ENCODE measurements around the gene NT5C1A. TPM values are rescaled to one million over a fixed set of nuclear protein-coding genes. Genes with fewer than 3 reads are reported as not detected.

NT5C1A gene
- polyA plus RNA-seq, 2 of the 4 experiments (the other 2 are of a cell fraction), result not detected

DNA sequence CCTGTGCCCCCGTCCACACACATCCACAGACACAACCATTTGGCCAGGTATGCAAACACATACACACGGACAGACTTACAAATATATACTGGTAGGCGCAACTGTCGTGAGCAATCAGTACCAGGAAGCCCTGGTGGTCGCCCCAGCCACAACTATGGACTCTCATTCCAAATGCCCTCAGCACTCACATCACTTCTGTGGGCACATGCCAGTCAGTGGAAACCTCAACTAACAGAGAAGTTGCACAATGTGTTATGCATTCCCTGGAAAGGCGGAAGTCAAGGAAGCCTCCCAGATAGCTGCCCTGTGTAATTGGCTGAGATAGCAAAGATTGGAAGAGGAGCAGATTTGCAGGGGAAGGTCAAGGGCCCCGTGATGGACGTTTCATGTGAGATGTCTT, 31.0 kb downstream of the NT5C1A start:
- no peak overlapping the region for H3K4me2 ChIP-seq
- no peaks in the 10 kb centered on the region for H3K9me3 ChIP-seq
- no peak overlapping the region for H3K27ac ChIP-seq
- H3K4me3 ChIP-seq, result no peak overlapping the region
- TF ChIP-seq POLR2AphosphoS2 (conservative IDR thresholded peaks at IDR 0.05; ENCODE audit: low read length), result no peak
- no peak for TF ChIP-seq HOXA7 (CRISPR knock-in tag; IDR thresholded peaks at IDR 0.05)
- TF ChIP-seq MAFK (IDR thresholded peaks at IDR 0.05; ENCODE audit: partially characterized antibody), result no peak
- no peak for TF ChIP-seq JUN (IDR thresholded peaks at IDR 0.05)
- no peak for TF ChIP-seq TFCP2L1 (CRISPR knock-in tag; IDR thresholded peaks at IDR 0.05)
- no peak for TF ChIP-seq MAZ (IDR thresholded peaks at IDR 0.05; ENCODE audit: borderline replicate concordance, low read depth, low read length)
- no peak for TF ChIP-seq EHF (CRISPR knock-in tag; IDR thresholded peaks at IDR 0.05)
- TF ChIP-seq NR3C1 (IDR thresholded peaks at IDR 0.05), result no peak
- TF ChIP-seq FOSL2 (IDR thresholded peaks at IDR 0.05), result no peak
- TF ChIP-seq FOSL2 (CRISPR knock-in tag; IDR thresholded peaks at IDR 0.05), result no peak
- TF ChIP-seq POLR2A (IDR thresholded peaks at IDR 0.05; ENCODE audit: low read length), result no peak
- no peak for TF ChIP-seq MYC (IDR thresholded peaks at IDR 0.05; ENCODE audit: borderline replicate concordance, low read length)
- TF ChIP-seq BHLHE40 (IDR thresholded peaks at IDR 0.05; ENCODE audit: low read depth, low read length), result no peak
- TF ChIP-seq, protein P1, sequence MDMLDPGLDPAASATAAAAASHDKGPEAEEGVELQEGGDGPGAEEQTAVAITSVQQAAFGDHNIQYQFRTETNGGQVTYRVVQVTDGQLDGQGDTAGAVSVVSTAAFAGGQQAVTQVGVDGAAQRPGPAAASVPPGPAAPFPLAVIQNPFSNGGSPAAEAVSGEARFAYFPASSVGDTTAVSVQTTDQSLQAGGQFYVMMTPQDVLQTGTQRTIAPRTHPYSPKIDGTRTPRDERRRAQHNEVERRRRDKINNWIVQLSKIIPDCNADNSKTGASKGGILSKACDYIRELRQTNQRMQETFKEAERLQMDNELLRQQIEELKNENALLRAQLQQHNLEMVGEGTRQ (IDR thresholded peaks at IDR 0.05), result no peak
- TF ChIP-seq, protein P2, sequence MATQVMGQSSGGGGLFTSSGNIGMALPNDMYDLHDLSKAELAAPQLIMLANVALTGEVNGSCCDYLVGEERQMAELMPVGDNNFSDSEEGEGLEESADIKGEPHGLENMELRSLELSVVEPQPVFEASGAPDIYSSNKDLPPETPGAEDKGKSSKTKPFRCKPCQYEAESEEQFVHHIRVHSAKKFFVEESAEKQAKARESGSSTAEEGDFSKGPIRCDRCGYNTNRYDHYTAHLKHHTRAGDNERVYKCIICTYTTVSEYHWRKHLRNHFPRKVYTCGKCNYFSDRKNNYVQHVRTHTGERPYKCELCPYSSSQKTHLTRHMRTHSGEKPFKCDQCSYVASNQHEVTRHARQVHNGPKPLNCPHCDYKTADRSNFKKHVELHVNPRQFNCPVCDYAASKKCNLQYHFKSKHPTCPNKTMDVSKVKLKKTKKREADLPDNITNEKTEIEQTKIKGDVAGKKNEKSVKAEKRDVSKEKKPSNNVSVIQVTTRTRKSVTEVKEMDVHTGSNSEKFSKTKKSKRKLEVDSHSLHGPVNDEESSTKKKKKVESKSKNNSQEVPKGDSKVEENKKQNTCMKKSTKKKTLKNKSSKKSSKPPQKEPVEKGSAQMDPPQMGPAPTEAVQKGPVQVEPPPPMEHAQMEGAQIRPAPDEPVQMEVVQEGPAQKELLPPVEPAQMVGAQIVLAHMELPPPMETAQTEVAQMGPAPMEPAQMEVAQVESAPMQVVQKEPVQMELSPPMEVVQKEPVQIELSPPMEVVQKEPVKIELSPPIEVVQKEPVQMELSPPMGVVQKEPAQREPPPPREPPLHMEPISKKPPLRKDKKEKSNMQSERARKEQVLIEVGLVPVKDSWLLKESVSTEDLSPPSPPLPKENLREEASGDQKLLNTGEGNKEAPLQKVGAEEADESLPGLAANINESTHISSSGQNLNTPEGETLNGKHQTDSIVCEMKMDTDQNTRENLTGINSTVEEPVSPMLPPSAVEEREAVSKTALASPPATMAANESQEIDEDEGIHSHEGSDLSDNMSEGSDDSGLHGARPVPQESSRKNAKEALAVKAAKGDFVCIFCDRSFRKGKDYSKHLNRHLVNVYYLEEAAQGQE (IDR thresholded peaks at IDR 0.05), result no peak
- no peak for TF ChIP-seq NFE2L2 (conservative IDR thresholded peaks at IDR 0.05; ENCODE audit: low read length)
- TF ChIP-seq RAD21 (conservative IDR thresholded peaks at IDR 0.05 in 1 of 2, IDR thresholded peaks at IDR 0.05 in 1 of 2), result no peak
- DNase-seq (ENCODE audit: low read depth in 1 of 2, low spot score in 1 of 2), result no peak
- ATAC-seq, result no peak
- H3K4me1 ChIP-seq, result no peaks in the 10 kb centered on the region
- POLR2A ChIA-PET, result interaction anchor here (1.3 kb wide), 1 partner anchor 40 kb away, joined by 3 read pairs; no protein-coding TSS in a partner anchor
- CTCF ChIA-PET, result interaction anchor here (1.0 to 3.1 kb wide), 7 partner anchors 9 to 542 kb away, joined by 3 to 20 read pairs (median 11); no protein-coding TSS in a partner anchor
- 88% methylated on average over 7 of the region's 8 CpGs for WGBS (ENCODE audit: missing lambda C conversion rate)
- FAIRE-seq, result no peak

DNA sequence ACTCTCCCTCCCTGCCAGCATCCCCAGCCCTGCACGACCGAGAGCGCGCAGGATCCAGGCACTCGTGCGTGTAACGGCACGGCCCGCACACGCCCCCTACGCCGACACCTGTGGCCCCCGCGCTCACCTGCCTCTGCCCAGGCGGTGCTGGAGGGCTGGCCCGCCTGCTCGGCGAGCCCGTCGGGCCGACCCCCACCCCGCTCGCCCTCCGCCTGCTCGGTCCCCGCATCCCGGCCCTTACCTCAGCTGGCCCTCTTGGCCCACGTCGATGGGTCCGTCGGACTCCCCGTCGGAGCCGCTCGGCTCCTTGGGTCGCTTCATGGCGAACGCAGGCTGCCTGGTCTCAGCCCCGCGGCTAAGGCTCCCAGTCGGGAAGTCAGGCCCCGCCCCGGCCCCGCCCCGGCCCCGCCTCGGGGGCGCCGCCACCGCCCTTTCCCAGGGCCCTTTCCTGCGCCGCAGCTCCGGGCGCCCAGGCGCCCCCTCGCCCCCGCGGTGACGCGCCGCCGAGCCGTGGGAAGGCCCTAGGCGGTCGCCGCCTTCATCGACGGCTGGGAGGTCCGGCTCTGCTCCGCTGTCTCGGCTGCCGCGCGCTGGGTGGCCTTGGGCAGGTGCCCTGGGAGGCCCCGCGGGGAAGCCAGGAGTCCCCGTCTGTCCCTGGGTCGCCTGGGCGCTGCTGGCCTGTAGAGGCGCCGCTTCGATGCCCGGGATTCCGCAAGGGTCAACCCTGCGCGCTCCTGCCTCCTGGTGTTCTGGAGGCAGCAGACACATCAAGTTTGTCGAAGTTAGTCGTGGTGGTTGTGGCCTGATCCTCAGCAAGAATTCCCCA, 32.4 kb downstream of the NT5C1A start, which contains the start of gene HEYL:
Gene HEYL (minus strand): TSS at position 339 of the 826 bp plus-strand sequence. CDS start 18 bp downstream, at position 321.
- 19% methylated on average over 10 of the region's 88 CpGs for WGBS (ENCODE audit: missing lambda C conversion rate)
- DNase-seq (ENCODE audit: low read depth in 1 of 2, low spot score in 1 of 2) (peak; percentile 86), ATAC-seq (peak; percentile 96), FAIRE-seq (no peak)
- TF ChIP-seq RCOR1 (IDR thresholded peaks at IDR 0.05; ENCODE audit: low read depth, low read length) (no peak), CBX2 (IDR thresholded peaks at IDR 0.05; ENCODE audit: borderline replicate concordance, low read depth) (no peak), POLR2A (IDR thresholded peaks at IDR 0.05; ENCODE audit: low read length) (peak; percentile 69), JUN (IDR thresholded peaks at IDR 0.05) (peak in 1 of 2 experiments; percentile 76; a peak in 4 of 5 replicates), MAFK (IDR thresholded peaks at IDR 0.05; ENCODE audit: partially characterized antibody) (no peak), SMC3 (IDR thresholded peaks at IDR 0.05) (peak; percentile 39; the same call in 2 of the 3 replicates), HOXA7 (CRISPR knock-in tag; IDR thresholded peaks at IDR 0.05) (no peak), PHF8 (IDR thresholded peaks at IDR 0.05; ENCODE audit: borderline replicate concordance, low read depth) (peak; percentile 70; the same call in 1 of the 2 replicates), RAD21 (conservative IDR thresholded peaks at IDR 0.05 in 1 of 2, IDR thresholded peaks at IDR 0.05 in 1 of 2) (peak in 1 of 2 experiments; percentile 27; a peak in 1 of 5 replicates), ZFP36 (IDR thresholded peaks at IDR 0.05; ENCODE audit: borderline replicate concordance, partially characterized antibody) (no peak), TFCP2L1 (CRISPR knock-in tag; IDR thresholded peaks at IDR 0.05) (no peak)
- TF ChIP-seq, protein P3, sequence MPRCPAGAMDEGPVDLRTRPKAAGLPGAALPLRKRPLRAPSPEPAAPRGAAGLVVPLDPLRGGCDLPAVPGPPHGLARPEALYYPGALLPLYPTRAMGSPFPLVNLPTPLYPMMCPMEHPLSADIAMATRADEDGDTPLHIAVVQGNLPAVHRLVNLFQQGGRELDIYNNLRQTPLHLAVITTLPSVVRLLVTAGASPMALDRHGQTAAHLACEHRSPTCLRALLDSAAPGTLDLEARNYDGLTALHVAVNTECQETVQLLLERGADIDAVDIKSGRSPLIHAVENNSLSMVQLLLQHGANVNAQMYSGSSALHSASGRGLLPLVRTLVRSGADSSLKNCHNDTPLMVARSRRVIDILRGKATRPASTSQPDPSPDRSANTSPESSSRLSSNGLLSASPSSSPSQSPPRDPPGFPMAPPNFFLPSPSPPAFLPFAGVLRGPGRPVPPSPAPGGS (IDR thresholded peaks at IDR 0.05), result peak; percentile 83; the same call in 2 of the 3 replicates
- TF ChIP-seq, protein P4, sequence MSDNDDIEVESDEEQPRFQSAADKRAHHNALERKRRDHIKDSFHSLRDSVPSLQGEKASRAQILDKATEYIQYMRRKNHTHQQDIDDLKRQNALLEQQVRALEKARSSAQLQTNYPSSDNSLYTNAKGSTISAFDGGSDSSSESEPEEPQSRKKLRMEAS (IDR thresholded peaks at IDR 0.05), result peak; percentile 71
- TF ChIP-seq, protein P5, sequence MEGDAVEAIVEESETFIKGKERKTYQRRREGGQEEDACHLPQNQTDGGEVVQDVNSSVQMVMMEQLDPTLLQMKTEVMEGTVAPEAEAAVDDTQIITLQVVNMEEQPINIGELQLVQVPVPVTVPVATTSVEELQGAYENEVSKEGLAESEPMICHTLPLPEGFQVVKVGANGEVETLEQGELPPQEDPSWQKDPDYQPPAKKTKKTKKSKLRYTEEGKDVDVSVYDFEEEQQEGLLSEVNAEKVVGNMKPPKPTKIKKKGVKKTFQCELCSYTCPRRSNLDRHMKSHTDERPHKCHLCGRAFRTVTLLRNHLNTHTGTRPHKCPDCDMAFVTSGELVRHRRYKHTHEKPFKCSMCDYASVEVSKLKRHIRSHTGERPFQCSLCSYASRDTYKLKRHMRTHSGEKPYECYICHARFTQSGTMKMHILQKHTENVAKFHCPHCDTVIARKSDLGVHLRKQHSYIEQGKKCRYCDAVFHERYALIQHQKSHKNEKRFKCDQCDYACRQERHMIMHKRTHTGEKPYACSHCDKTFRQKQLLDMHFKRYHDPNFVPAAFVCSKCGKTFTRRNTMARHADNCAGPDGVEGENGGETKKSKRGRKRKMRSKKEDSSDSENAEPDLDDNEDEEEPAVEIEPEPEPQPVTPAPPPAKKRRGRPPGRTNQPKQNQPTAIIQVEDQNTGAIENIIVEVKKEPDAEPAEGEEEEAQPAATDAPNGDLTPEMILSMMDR (IDR thresholded peaks at IDR 0.05), result peak; percentile 57
- no peaks in the 10 kb centered on the region for H3K9me3 ChIP-seq
- no peaks in the 10 kb centered on the region for H3K4me1 ChIP-seq
- CTCF ChIA-PET, result interaction anchor here (0.6 to 3.1 kb wide), 14 partner anchors 10 to 44 kb away, joined by 3 to 20 read pairs (median 8); partner anchors contain the start of gene NT5C1A
- H3K4me2 ChIP-seq, result peak within 1 kb of the TSS; percentile 68
- peak within 1 kb of the TSS; percentile 56 for H3K4me3 ChIP-seq
- peak within 1 kb of the TSS; percentile 80 to 95 for H3K27ac ChIP-seq
- POLR2A ChIA-PET, result interaction anchor here (0.6 to 1.5 kb wide), 4 partner anchors 8 to 99 kb away, joined by 3 to 13 read pairs (median 3); partner anchors contain the start of gene PPIE
